ENCODE measurements around the gene ZIC1. TPM values are rescaled to one million over a fixed set of nuclear protein-coding genes. Genes with fewer than 3 reads are reported as not detected.

Gene ZIC1
- total RNA-seq, 1 donor from 2014 or later = 31.7 TPM

DNA sequence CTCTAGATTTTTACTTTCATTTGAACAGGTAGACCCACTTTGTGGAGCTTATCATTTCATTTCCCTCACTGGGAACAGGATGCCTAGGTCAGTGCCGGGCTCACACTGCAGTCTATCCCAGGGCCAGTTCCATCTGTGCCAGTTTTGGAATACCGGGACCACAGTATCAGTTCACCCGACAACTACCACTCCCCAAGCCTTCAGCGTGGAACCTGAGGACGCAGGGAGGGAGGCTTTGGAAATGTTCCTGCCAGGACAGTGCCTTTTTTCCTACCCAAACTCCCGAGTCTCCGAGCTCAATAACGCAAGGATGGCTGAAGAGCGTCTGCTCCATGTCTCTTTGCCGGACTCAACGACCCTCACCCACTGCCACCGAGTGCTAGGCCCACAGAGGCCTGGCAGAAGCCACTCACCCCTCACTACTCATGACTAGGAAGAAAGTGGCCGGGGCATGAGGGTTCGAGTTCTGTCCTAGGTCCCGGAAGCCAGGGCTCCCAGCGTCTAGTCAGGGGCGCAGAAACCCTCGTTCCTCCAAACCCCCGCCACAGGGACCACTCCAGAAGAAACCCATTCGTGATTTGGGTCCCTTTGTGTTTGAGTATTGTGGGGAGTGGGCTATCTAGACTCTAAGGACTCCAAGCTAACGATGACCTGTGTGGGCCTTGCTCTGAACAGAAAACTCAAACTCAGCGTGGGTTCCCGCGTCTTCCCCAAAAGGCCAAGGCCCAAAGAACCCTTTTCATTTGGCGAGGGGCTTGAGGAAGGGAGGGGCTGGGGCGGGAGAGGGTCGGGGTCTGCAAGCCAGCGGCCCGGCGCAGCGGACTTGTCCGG, 11.4 kb downstream of the ZIC1 start:
- no peak for DNase-seq (ENCODE audit: low read depth)

DNA sequence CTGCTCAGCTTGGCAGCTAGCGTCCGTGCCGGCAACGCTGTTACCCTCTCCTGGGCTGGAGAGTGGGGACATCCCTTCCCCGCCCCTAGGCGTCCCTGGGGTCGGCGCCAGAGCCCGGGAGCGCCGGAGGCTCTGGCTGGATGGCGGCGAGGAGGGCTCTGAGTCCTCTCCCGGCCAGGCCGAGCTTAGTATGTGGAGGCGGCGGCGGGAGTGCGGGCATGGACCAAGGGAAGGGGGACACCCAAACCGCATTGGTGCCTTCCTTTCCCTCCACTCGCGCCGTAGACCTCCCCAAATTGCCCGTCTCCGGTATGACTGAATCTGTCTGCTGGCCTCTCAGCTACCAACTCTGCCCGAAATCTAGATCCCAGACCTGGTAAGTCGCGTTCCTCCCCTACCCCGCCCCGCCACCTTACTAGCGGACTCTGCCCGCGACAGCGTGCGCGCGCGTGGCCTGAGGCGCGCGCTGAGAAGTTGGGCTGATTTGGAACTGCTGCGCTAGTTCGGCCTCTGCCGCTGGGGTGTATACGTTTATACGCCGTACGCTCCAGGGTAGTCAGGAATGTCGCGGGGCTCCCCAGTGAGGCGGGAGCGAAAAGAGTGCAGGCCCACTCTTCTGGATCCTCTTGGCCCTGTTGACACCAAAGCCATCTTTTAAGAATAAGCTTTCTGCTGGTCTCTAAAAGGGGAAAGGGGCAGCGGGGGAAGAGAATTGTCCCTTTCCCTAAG, 12.2 kb downstream of the ZIC1 start:
- DNase-seq (ENCODE audit: low read depth) = peak; percentile 42

GRCh38 chr3:147422196-147422595, 13.0 kb downstream of the ZIC1 start:
- no peak for DNase-seq (ENCODE audit: low read depth)

- no peak for DNase-seq (ENCODE audit: low read depth)
These were observed 13.7 kb downstream of the ZIC1 start for GRCh38 chr3:147422601-147423536.

GRCh38 chr3:147423537-147423797, 14.3 kb downstream of the ZIC1 start:
- DNase-seq (ENCODE audit: low read depth) = no peak

GRCh38 chr3:147423798-147424580, 14.8 kb downstream of the ZIC1 start:
- DNase-seq (ENCODE audit: low read depth) = no peak

DNA sequence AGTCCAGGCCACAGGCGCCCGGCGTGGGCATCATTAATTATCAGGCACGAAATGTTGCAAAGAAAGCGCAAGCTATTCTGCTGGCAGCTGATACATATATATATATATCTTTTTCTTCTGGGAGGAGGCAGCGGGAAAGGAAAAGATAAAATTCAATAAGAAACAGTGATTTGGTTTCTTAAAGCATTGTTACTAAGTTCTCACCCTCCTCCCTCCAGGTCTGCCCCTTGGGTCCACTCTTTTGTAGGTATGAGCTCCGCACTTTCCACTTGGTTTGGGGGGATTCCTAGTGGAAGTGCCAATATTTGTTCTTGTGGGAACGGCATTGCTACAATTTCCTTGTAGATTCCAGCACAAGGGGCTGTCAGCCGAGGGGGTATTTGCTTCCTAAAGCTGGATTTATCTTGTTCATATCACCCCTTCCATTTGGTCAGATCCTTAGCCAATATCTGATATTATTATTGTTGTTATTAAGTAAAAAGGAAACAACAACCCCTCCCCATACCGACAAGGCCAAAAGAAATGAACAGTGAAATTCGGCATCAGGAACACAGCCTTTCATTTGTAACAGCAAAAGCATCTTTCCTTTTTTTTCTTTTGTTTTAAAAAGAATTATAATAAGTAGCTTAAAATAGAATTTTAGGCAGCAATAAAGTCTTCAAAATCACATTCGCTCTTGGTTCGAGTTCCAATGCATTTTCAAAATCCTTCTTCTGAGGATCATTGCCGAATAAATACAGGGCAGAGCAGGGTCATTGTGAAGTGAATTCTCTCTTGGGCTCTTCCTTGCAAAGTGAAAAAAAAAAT, 15.6 kb downstream of the ZIC1 start:
- DNase-seq (ENCODE audit: low read depth) = no peak

- no peak for DNase-seq (ENCODE audit: low read depth)
These were observed 16.3 kb downstream of the ZIC1 start for GRCh38 chr3:147425388-147425850.

GRCh38 chr3:147426931-147427330, 17.8 kb downstream of the ZIC1 start:
- no peak for DNase-seq (ENCODE audit: low read depth)

DNA sequence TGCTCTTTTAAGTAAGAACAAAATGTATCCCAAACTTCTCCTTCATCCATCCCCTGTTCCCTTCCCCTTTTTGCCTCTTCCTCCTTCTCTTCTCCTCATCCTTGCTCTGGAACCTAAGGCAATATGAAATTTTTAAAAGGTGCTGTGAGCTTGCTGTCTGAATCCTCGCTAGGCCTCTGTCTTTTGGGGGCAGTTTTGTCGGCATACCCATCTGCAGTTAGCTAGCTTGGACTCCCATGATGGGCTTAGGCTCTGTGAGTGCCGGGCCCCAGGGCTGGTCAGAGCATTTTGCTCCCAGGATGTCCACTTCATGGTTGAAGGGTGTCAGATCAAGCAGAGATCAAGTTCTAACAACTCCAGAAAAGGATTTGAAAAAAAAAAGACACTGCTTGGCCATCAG, 18.6 kb downstream of the ZIC1 start:
- DNase-seq (ENCODE audit: low read depth) = no peak

GRCh38 chr3:147428326-147428725, 19.2 kb downstream of the ZIC1 start:
- DNase-seq (ENCODE audit: low read depth) = no peak

GRCh38 chr3:147428754-147429153, 19.6 kb downstream of the ZIC1 start:
- no peak for DNase-seq (ENCODE audit: low read depth)

- DNase-seq (ENCODE audit: low read depth) = peak; percentile 20
These were observed 22.6 kb downstream of the ZIC1 start for GRCh38 chr3:147431751-147432150.

GRCh38 chr3:147447224-147447623, 38.1 kb downstream of the ZIC1 start:
- no peak for DNase-seq (ENCODE audit: low read depth)

DNA sequence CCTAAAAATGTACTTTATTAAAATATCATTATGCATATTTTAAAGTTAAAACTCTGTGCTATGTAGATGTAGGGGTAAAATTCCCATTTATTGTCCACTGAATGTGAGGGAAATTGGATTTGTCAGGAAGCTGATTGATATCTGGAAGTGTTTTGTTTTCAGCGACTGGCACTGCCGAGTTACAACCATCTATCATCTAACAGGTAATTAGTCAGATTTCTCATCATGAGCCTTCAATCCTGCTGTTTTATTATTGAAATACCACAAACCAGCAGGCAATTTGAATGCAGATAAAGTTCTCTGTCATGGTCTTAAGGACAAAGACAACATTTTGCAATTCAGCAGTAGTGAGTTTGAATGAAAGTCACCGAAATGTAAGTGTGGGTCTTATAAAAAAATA, 40.5 kb downstream of the ZIC1 start:
- DNase-seq (ENCODE audit: low read depth) = no peak

- peak; percentile 20 for DNase-seq (ENCODE audit: low read depth)
These were observed 50.0 kb downstream of the ZIC1 start for GRCh38 chr3:147458995-147459704.

- peak; percentile 62 for DNase-seq (ENCODE audit: low read depth)
These were observed 53.7 kb downstream of the ZIC1 start for GRCh38 chr3:147462856-147463255.

Measured in myocyte (in vitro differentiated cells).